Skeletal muscle satellite cell (primary cell): ENCODE measurements around the gene CDCA3.
"Not testable (repeated sequence)": the region's sequence is repeated elsewhere in the genome, so short reads cannot be mapped to it uniquely, and the experiment has no call there.

Source experiments
- H3K27me3 ChIP-seq: 2 replicates; pipeline ENCODE4 v1.7.0; 2013; ENCODE audit warnings: low read length; ENCODE audit not compliant: control insufficient read depth, insufficient read depth
- H3K36me3 ChIP-seq: 2 replicates; pipeline ENCODE4 v1.7.0; 2013; ENCODE audit warnings: mild to moderate bottlenecking, control low read depth, low read length; ENCODE audit not compliant: insufficient read depth
- H3K4me1 ChIP-seq: 2 replicates; pipeline ENCODE4 v1.7.0; 2013; ENCODE audit warnings: low read length; ENCODE audit not compliant: control insufficient read depth, insufficient read depth
- H3K4me2 ChIP-seq: 2 replicates; pipeline ENCODE4 v1.7.0; 2013; ENCODE audit warnings: mild to moderate bottlenecking, low read length
- H3K4me3 ChIP-seq: 2 replicates; pipeline ENCODE4 v1.7.0; 2013; ENCODE audit warnings: low read length
- H3K9ac ChIP-seq: 2 replicates; pipeline ENCODE4 v1.7.0; 2013; ENCODE audit warnings: mild to moderate bottlenecking, low read depth, low read length, moderate library complexity
- H3K9me3 ChIP-seq: replicated peaks from 2 replicates; pipeline ENCODE4 v1.7.0; 2013; ENCODE audit warnings: mild to moderate bottlenecking, control low read depth, low read length

CDCA3 gene

GRCh38 chr12:6871052-6871957 lies 20.2 kb upstream of the CDCA3 start:
- Histone ChIP-seq H3K9me3 (no peaks in the 10 kb centered on the region), H3K4me3 (peak overlapping the region; percentile 81), H3K4me1 (peaks cover 43% of the 10 kb centered on the region), H3K27me3 (no peaks in the 10 kb centered on the region), H3K9ac (peak overlapping the region; percentile 86), H3K36me3 (peaks cover 36% of the 10 kb centered on the region), H3K4me2 (peak overlapping the region; percentile 99)

GRCh38 chr12:6870304-6870703 lies 19.2 kb upstream of the CDCA3 start:
- Histone ChIP-seq H3K4me1 (peaks cover 46% of the 10 kb centered on the region), H3K36me3 (peaks cover 46% of the 10 kb centered on the region)
- not testable (repeated sequence) for H3K4me2 ChIP-seq, H3K27me3 ChIP-seq, H3K9me3 ChIP-seq, H3K9ac ChIP-seq, H3K4me3 ChIP-seq

GRCh38 chr12:6869049-6870021 lies 18.2 kb upstream of the CDCA3 start:
- Histone ChIP-seq H3K27me3 (no peaks in the 10 kb centered on the region), H3K4me2 (peak overlapping the region; percentile 86), H3K9me3 (no peaks in the 10 kb centered on the region), H3K36me3 (peaks cover 52% of the 10 kb centered on the region), H3K4me1 (peaks cover 46% of the 10 kb centered on the region), H3K4me3 (peak overlapping the region; percentile 97), H3K9ac (peak overlapping the region; percentile 96)

GRCh38 chr12:6868211-6869048 lies 17.3 kb upstream of the CDCA3 start:
- H3K4me2 ChIP-seq: peak overlapping the region; percentile 86

GRCh38 chr12:6867413-6868210 lies 16.5 kb upstream of the CDCA3 start, which contains the start of gene TPI1:
Gene TPI1, plus strand, starts transcription at chr12:6867531. Its CDS starts 36 bp downstream, at chr12:6867567.
- H3K4me2 ChIP-seq: peak within 1 kb of the TSS; percentile 86
- H3K9me3 ChIP-seq: no peaks in the 10 kb centered on the region
- peaks cover 46% of the 10 kb centered on the region for H3K4me1 ChIP-seq
- H3K36me3 ChIP-seq: peaks cover 67% of the 10 kb centered on the region
- H3K27me3 ChIP-seq: no peaks in the 10 kb centered on the region
- peak within 1 kb of the TSS; percentile 96 for H3K9ac ChIP-seq
- H3K4me3 ChIP-seq: peak within 1 kb of the TSS; percentile 97

More at GRCh38 chr12:6868211-6869048, 17.3 kb upstream of the CDCA3 start:
- Histone ChIP-seq H3K4me3 (peak overlapping the region; percentile 97), H3K4me1 (peaks cover 46% of the 10 kb centered on the region), H3K36me3 (peaks cover 59% of the 10 kb centered on the region), H3K9me3 (no peaks in the 10 kb centered on the region), H3K9ac (peak overlapping the region; percentile 96), H3K27me3 (no peaks in the 10 kb centered on the region)

GRCh38 chr12:6866920-6867412 lies 15.9 kb upstream of the CDCA3 start:
- Histone ChIP-seq H3K9me3 (no peaks in the 10 kb centered on the region), H3K4me1 (peaks cover 42% of the 10 kb centered on the region), H3K9ac (peak overlapping the region; percentile 77), H3K27me3 (no peaks in the 10 kb centered on the region), H3K4me3 (peak overlapping the region; percentile 97), H3K36me3 (peaks cover 70% of the 10 kb centered on the region), H3K4me2 (peak overlapping the region; percentile 86)

- H3K36me3 ChIP-seq: peaks cover 70% of the 10 kb centered on the region
- peaks cover 36% of the 10 kb centered on the region for H3K4me1 ChIP-seq
- H3K4me3 ChIP-seq: peak overlapping the region; percentile 97
- H3K9ac ChIP-seq: peak overlapping the region; percentile 77
- peak overlapping the region; percentile 86 for H3K4me2 ChIP-seq
- no peaks in the 10 kb centered on the region for H3K9me3 ChIP-seq
- H3K27me3 ChIP-seq: no peaks in the 10 kb centered on the region
Measured at GRCh38 chr12:6866163-6866919, 15.3 kb upstream of the CDCA3 start.

GRCh38 chr12:6865307-6865706 lies 14.2 kb upstream of the CDCA3 start:
- peaks cover 70% of the 10 kb centered on the region for H3K36me3 ChIP-seq
- H3K4me3 ChIP-seq: not testable (repeated sequence)
- peaks cover 27% of the 10 kb centered on the region for H3K4me1 ChIP-seq

GRCh38 chr12:6863586-6864321 lies 12.7 kb upstream of the CDCA3 start:
- no peak overlapping the region for H3K4me2 ChIP-seq
- H3K4me1 ChIP-seq: peaks cover 12% of the 10 kb centered on the region
- H3K4me3 ChIP-seq: no peak overlapping the region
- no peaks in the 10 kb centered on the region for H3K27me3 ChIP-seq
- H3K9ac ChIP-seq: no peak overlapping the region
- H3K9me3 ChIP-seq: no peaks in the 10 kb centered on the region
- peaks cover 67% of the 10 kb centered on the region for H3K36me3 ChIP-seq

More at GRCh38 chr12:6865307-6865706, 14.2 kb upstream of the CDCA3 start:
- H3K9me3 ChIP-seq, H3K4me2 ChIP-seq, H3K27me3 ChIP-seq, H3K9ac ChIP-seq: not testable (repeated sequence)
